Effector memory CD8-positive, alpha-beta T cell (primary cell): ENCODE results near the gene RALGAPB.

Source experiments
- ATAC-seq: fragments of 150-1000 bp; cut with Tn5 transposase; replicated peaks from 2 replicates; pipeline ENCODE4 v1.10.0; 2021; ENCODE audit warnings: mild to moderate bottlenecking, moderate library complexity
- DNase-seq, 3 experiments: peaks; one replicate each; pipeline ENCODE4 v3.0.0; 2021
- H3K27ac Mint-ChIP-seq, 2 donors: one replicate each; pipeline ENCODE4 v1.8.0; 2022; ENCODE audit warnings: mild to moderate bottlenecking in 2 of 2, mixed read lengths in 2 of 2, moderate library complexity in 2 of 2
- H3K27me3 Mint-ChIP-seq, 2 donors: one replicate each; pipeline ENCODE4 v1.8.0; 2022; ENCODE audit warnings: mixed read lengths in 2 of 2
- H3K36me3 Mint-ChIP-seq: one replicate; pipeline ENCODE4 v1.8.0; 2022; ENCODE audit warnings: mild to moderate bottlenecking, moderate library complexity, mixed read lengths; ENCODE audit not compliant: insufficient read depth
- H3K4me1 Mint-ChIP-seq, 2 donors: one replicate each; pipeline ENCODE4 v1.8.0; 2022; ENCODE audit warnings: low read depth in 2 of 2, mixed read lengths in 2 of 2
- H3K4me3 Mint-ChIP-seq, 2 donors: one replicate each; pipeline ENCODE4 v1.8.0; 2022; ENCODE audit warnings: mild to moderate bottlenecking in 2 of 2, mixed read lengths in 2 of 2, moderate library complexity in 2 of 2
- H3K9me3 Mint-ChIP-seq, 2 donors: one replicate each; pipeline ENCODE4 v1.8.0; 2022; ENCODE audit warnings: mixed read lengths in 2 of 2

RALGAPB gene

DNA sequence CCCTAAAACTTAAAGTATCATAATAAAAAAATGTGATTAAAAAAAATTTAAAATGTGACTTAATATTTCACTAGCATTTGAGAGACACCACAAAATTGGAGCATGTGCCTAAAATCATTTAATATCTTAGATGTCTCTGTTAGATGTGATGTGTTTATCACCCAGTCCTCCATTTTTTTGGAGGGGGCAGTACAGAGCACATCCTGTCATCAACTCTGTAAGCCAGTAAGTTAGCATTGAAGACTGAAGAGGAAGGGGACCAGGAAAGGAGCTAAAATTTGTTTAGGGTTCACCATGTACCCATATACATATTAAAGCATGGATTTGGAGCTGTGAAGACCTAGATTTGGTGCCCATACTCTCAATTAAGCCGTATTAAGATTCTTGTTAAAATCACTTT, 77.6 kb downstream of the RALGAPB start:
- no peaks in the 10 kb centered on the region for H3K9me3 Mint-ChIP-seq
- no peak overlapping the region for H3K27ac Mint-ChIP-seq
- DNase-seq (no peak), ATAC-seq (no peak)
- H3K36me3 Mint-ChIP-seq: peaks cover 26% of the 10 kb centered on the region
- no peaks in the 10 kb centered on the region for H3K27me3 Mint-ChIP-seq
- H3K4me3 Mint-ChIP-seq: no peak overlapping the region
- H3K4me1 Mint-ChIP-seq: no peaks in the 10 kb centered on the region

DNA sequence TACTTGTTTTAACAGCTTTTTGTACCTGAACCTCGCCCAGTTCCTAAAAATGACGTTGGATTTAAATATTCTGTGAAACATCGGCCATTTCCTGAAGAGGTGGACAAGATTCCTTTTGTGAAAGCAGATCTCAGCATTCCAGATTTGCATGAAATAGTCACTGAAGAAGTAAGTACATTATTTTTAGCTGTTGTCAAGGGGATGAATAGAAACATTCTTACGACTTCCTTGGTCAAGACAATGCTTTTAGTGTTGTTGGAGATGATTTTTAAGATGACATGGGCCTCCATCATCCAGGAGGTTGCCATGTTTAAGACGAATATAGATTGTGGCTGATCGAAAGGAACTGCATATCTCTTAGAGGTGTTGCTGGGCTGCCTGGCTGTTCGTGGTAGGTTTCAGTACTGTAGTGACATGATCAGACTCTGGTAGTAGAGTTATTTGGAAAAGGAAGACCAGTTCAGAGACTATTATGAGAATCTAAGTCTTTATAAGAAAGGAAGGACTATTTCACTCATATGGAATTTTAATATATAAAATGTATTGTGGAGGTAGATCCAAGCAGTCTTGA, 78.5 kb downstream of the RALGAPB start:
- H3K4me1 Mint-ChIP-seq: no peaks in the 10 kb centered on the region
- peaks cover 26% of the 10 kb centered on the region for H3K36me3 Mint-ChIP-seq
- H3K9me3 Mint-ChIP-seq: no peaks in the 10 kb centered on the region
- DNase-seq: no peak
- no peak overlapping the region for H3K4me3 Mint-ChIP-seq
- no peak for ATAC-seq
- H3K27ac Mint-ChIP-seq: no peak overlapping the region
- no peaks in the 10 kb centered on the region for H3K27me3 Mint-ChIP-seq

DNA sequence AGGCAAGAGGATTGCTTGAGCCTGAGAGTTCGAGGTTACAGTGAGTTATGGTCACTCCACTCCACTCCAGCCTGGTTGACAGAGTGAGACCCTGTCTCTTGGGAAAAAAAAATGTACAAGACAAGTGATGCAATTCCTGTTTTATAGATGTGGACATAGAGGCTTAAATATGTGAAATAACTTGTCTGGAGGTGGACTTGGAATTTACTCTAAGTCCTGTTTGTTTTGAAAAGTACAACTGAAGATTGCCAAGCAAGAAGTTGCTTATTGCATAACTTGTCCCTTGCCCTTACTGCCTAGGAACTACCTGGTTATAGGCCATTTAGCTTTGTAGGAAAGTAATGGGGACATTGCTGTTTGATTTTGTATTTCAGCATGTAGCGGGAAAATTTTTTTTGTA, 82.3 kb downstream of the RALGAPB start:
- ATAC-seq: no peak
- Mint-ChIP-seq H3K27ac (no peak overlapping the region), H3K9me3 (no peaks in the 10 kb centered on the region), H3K27me3 (no peaks in the 10 kb centered on the region), H3K4me3 (no peak overlapping the region), H3K4me1 (no peaks in the 10 kb centered on the region), H3K36me3 (peaks cover 22% of the 10 kb centered on the region)
- no peak for DNase-seq

DNA sequence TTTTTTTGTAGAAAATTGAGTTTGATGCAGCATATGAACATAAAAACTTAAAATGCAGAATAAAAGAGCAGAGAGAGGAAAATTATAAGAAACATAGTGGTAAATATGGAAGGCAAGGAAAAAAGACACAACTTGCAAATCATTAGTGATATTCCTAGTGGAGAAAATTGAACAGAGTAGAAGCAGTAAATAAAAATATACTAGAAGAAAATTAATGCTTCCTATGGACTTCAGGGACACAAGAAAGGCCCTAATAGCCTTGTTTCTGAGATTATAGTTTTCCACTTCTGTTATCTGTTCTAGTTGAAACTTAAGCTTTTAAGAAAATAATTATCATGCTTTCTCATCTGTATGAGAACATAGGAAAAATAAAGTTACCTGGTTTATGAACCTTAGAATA, 82.8 kb downstream of the RALGAPB start:
- H3K9me3 Mint-ChIP-seq: no peaks in the 10 kb centered on the region
- DNase-seq (no peak), ATAC-seq (no peak)
- no peak overlapping the region for H3K27ac Mint-ChIP-seq
- peaks cover 23% of the 10 kb centered on the region for H3K36me3 Mint-ChIP-seq
- H3K4me3 Mint-ChIP-seq: no peak overlapping the region
- H3K27me3 Mint-ChIP-seq: no peaks in the 10 kb centered on the region
- no peaks in the 10 kb centered on the region for H3K4me1 Mint-ChIP-seq

DNA sequence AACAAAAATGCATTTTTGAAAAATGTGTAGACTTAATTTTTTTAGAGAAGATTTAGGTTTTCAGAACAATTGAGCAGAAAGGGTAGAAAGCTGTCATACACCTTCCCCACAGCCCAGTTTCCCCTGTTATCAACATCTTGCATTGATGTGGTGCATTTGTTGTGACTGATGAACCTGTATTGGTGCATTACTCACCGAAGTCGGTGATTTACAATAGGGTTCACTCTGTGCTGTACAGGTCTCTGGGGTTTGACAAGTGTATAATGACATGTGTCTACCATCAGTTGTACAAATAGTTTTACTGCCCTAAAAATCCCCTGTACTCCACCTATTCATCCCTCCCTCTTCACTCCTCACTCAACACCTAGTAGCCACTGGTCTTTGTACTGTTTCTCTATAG, 84.5 kb downstream of the RALGAPB start:
- Mint-ChIP-seq H3K27me3 (no peaks in the 10 kb centered on the region), H3K4me1 (no peaks in the 10 kb centered on the region), H3K36me3 (peaks cover 34% of the 10 kb centered on the region), H3K27ac (peak overlapping the region in 1 of 2 donors; percentile 23), H3K4me3 (no peak overlapping the region), H3K9me3 (no peaks in the 10 kb centered on the region)
- DNase-seq (no peak), ATAC-seq (no peak)

DNA sequence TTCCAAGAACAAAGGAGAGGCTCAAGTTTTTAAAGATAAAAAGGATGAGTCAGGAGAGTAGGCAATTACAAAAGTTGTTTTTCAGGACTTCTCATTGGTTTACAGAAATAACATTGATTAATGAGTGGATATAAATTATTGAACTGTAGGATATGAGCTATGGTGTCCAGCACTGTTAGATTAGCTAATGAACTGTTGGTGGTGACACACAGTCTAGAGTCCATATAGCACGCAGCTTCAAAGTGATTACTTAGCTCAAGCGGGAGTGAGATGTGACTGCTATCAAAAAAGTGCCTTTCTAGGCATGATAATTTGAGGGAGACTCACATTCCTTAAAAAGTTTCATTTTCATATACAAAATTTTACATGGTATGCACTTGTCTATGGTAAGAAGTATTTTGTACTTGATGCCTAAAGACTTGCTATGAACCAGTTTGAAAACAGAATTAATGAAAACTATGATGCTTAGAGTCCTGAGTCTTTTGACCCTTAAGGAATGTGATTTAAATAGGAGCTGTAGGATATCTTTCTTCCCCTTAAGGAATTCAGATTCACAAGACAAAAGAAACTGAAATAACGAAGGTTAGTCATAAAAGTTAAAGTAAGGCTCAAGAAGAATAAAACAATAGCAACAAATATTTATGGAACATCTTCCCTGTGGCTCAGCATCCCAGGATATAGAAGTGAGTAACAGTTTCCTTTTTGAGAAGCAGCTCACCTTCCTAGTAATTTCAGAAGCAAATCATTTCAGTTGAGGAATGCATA, 86.1 kb downstream of the RALGAPB start:
- no peaks in the 10 kb centered on the region for H3K27me3 Mint-ChIP-seq
- H3K4me3 Mint-ChIP-seq: no peak overlapping the region
- peak overlapping the region in 1 of 2 donors; percentile 52 for H3K27ac Mint-ChIP-seq
- no peaks in the 10 kb centered on the region for H3K9me3 Mint-ChIP-seq
- DNase-seq: no peak
- ATAC-seq: no peak
- no peaks in the 10 kb centered on the region for H3K4me1 Mint-ChIP-seq
- H3K36me3 Mint-ChIP-seq: peaks cover 41% of the 10 kb centered on the region

DNA sequence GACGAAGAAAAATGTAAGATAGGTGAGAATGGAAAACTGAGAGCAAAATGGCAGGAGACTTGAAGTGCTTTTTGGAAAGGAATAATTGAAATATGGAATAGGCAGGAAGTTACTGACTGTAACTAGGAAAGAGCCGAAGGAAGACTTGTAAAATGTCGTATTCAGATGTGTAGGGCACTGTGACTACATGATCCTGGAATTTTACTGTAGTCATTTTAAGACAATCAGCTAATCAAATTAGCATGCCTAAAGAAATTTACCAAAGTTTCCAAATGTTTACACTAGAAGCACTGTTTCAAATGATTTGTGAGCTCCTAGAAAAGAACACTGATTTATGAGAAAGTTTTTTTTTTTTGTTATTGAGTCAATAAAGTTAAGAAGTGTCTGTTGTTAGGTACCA, 87.1 kb downstream of the RALGAPB start:
- DNase-seq (no peak), ATAC-seq (no peak)
- Mint-ChIP-seq H3K27me3 (no peaks in the 10 kb centered on the region), H3K27ac (peak overlapping the region in 1 of 2 donors; percentile 52), H3K36me3 (peaks cover 43% of the 10 kb centered on the region), H3K4me1 (no peaks in the 10 kb centered on the region), H3K4me3 (no peak overlapping the region), H3K9me3 (no peaks in the 10 kb centered on the region)

DNA sequence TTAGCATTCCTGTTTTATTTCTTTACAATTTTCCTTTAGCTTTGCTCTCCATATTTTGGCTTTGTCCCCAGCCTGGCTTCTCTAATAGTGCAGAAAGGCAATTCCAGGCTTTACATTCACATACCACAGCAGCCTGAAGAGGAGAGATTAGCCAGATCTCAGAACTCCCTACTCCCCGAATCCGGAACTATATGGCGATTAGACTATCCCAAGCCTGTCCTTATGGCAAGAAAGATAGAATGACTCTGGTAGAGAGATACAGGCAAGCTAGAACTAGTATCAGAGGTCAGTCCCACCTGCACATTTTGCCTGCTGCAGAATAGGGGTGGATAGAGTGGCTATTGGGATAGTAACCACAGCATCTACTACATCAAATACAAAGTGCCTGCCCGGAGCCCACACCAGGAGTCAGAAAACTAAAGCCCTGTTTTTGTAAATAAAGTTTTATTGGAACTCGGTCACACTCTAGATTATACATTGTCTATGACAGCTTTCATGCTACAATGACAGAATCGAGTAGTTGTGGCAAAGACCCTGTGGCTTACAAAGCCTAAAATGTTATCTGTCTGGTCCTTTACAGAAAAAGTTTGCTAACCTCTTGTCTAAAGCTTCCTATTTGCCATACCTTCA, 91.3 kb downstream of the RALGAPB start:
- no peak overlapping the region for H3K4me3 Mint-ChIP-seq
- H3K27ac Mint-ChIP-seq: peak overlapping the region in 1 of 2 donors; percentile 23
- no peaks in the 10 kb centered on the region for H3K4me1 Mint-ChIP-seq
- H3K36me3 Mint-ChIP-seq: peaks cover 70% of the 10 kb centered on the region
- no peaks in the 10 kb centered on the region for H3K9me3 Mint-ChIP-seq
- no peaks in the 10 kb centered on the region for H3K27me3 Mint-ChIP-seq
- DNase-seq (no peak), ATAC-seq (no peak)

DNA sequence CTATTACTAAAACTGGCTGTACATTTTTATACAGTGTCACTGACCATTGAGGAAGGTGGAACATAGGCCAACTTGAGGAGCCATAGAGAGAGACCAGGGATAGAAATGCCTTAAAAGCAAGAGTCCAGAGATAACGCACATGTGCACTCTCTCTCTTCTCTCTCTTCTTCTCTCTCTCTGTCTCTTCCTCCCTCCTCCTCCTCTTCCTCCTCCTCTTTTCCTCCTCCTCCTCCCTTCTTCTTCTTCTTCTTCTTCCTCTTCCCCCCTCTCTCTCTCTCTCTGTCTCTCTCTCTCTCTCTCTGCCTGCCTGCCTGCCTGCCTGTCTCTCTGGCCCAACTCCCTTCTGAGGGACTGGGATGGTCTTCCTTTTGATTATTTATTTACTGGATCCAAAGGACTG, 92.0 kb downstream of the RALGAPB start:
- no peak overlapping the region for H3K4me3 Mint-ChIP-seq
- no peaks in the 10 kb centered on the region for H3K9me3 Mint-ChIP-seq
- no peak overlapping the region for H3K27ac Mint-ChIP-seq
- ATAC-seq (no peak), DNase-seq (no peak)
- peaks cover 63% of the 10 kb centered on the region for H3K36me3 Mint-ChIP-seq
- no peaks in the 10 kb centered on the region for H3K27me3 Mint-ChIP-seq
- H3K4me1 Mint-ChIP-seq: no peaks in the 10 kb centered on the region

DNA sequence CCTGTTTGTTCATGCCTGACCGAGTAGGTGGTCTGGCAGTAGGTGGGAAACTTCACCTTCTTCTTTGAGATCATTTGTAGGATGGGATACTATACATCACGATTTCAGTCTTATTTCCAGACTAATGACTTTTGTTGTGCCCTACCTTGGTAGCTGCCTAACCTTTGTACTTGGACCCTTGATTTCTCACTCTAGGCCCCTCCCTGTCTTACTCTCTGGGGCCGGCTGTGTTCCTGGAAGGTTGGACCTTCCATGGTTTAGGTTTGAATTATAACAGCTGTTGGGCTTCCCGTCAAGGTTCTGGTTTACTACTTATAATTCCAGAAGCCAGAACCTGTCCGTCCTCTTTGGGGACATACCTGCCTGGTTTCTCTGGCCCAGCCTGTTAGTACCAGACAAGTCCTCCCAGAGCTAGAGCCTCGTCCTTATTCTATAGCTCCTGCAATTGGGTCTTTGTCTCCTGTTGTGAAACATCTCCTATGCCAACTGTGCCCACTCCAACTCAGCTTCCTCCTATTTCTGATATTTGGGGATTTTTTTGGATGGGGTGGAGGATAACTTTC, 93.5 kb downstream of the RALGAPB start:
- Mint-ChIP-seq H3K9me3 (no peaks in the 10 kb centered on the region), H3K27me3 (no peaks in the 10 kb centered on the region), H3K4me1 (no peaks in the 10 kb centered on the region), H3K36me3 (peaks cover 61% of the 10 kb centered on the region), H3K27ac (no peak overlapping the region), H3K4me3 (no peak overlapping the region)
- ATAC-seq (no peak), DNase-seq (no peak)

DNA sequence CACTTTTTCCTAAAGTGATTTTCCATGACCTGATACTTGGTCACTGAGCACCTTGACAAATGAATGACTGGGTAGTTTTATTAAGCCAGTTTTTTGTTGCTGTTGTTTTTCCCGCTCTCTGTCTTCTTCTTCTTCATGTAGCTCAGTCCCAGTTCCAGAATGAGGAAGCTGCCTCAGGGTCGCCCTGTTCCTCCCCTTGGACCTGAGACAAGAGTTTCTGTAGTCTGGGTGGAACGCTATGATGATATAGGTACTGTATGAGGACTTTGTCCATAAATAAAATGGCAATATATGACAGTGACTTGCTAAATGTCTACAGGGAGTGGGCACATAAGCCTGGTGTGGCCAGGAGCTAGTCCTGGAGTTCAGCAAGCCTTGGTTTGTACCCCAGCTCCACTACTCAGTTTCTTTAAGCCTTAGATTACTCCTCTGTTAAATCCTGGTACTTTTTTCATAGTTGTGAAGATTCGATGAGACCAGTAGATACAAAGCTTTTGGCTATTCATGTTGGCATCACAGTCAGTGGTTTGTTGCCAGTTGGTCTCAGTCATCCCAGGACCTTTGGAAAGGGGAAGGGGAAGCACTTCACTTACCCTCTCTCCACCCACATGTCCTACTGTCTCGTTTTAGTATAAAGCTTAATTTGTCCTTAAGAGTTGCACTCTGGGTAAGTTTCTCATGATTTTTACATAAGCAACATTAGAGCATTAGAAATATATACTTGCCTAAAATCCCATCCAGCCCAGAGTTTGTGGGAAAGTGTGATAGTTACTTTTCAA, 97.3 kb downstream of the RALGAPB start:
- no peak for ATAC-seq
- no peaks in the 10 kb centered on the region for H3K4me1 Mint-ChIP-seq
- H3K36me3 Mint-ChIP-seq: peaks cover 58% of the 10 kb centered on the region
- no peak overlapping the region for H3K4me3 Mint-ChIP-seq
- peak overlapping the region in 1 of 2 donors; percentile 6 for H3K27ac Mint-ChIP-seq
- no peak for DNase-seq
- H3K9me3 Mint-ChIP-seq: no peaks in the 10 kb centered on the region
- no peaks in the 10 kb centered on the region for H3K27me3 Mint-ChIP-seq

DNA sequence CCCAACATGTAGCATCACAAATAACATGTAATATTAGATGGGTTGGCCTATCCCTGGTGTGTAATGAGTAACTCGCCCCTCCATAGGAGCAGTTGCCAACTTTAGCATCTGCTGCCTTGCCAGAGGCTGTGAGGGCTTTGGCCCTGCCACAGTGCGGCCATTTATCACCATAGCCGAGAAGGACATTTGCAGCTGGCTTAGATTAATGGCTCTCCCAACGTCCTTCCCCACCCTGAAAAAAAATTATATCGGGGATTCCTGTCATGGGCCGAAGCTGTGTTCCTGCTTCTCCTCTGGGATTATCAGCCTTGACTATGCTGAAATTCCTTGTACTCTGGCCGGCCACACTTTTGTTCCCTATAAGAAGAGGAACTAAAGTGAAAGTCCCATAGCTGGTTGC, 100.8 kb downstream of the RALGAPB start:
- no peak overlapping the region for H3K27ac Mint-ChIP-seq
- H3K27me3 Mint-ChIP-seq: no peaks in the 10 kb centered on the region
- no peaks in the 10 kb centered on the region for H3K4me1 Mint-ChIP-seq
- DNase-seq (no peak), ATAC-seq (no peak)
- H3K4me3 Mint-ChIP-seq: no peak overlapping the region
- peaks cover 38% of the 10 kb centered on the region for H3K36me3 Mint-ChIP-seq
- H3K9me3 Mint-ChIP-seq: no peaks in the 10 kb centered on the region

DNA sequence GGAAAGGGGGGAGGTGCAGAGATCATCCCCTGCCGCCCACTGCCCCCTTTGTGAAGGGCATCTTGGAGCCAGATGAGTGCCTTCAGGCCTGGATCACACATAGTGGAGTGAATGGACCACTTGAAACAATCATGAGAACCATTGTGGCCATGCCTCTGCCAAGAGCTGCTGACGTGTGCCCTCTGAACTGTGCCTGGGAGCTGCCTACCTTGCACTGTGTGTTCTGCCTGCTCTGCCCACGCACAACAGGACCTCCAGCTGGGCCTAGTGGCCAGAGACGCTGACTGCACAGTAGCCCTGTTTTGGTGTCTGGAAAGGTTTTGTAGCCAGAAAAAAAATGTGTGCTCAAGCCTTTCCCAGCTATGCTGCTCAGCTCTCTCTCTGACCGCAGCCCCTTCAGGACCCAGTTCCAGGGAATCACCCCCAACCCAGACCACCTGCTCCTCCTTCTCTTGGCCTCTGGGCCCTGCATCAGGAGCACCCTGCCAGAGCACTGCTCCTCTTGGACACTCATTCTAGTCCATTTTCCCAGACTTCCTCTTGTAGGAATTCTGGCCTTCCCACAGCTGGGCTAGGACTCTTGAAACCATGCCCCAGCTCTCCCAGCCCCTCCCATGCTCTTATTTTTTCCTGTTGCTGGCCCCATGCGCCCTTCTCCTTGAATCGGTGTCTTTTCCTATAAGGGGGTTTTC, 106.7 kb downstream of the RALGAPB start:
- ATAC-seq (no peak), DNase-seq (no peak)
- Mint-ChIP-seq H3K27ac (peak overlapping the region; percentile 78 to 84), H3K4me1 (peaks cover 2 to 3% of the 10 kb centered on the region in 2 donors), H3K36me3 (peaks cover 16% of the 10 kb centered on the region), H3K4me3 (no peak overlapping the region), H3K27me3 (no peaks in the 10 kb centered on the region), H3K9me3 (no peaks in the 10 kb centered on the region)
